ENCODE measurements around the gene HSD11B1L.
A peak's percentile ranks its signal among the peaks of the same experiment; 100 is the strongest.

The HSD11B1L gene

DNA sequence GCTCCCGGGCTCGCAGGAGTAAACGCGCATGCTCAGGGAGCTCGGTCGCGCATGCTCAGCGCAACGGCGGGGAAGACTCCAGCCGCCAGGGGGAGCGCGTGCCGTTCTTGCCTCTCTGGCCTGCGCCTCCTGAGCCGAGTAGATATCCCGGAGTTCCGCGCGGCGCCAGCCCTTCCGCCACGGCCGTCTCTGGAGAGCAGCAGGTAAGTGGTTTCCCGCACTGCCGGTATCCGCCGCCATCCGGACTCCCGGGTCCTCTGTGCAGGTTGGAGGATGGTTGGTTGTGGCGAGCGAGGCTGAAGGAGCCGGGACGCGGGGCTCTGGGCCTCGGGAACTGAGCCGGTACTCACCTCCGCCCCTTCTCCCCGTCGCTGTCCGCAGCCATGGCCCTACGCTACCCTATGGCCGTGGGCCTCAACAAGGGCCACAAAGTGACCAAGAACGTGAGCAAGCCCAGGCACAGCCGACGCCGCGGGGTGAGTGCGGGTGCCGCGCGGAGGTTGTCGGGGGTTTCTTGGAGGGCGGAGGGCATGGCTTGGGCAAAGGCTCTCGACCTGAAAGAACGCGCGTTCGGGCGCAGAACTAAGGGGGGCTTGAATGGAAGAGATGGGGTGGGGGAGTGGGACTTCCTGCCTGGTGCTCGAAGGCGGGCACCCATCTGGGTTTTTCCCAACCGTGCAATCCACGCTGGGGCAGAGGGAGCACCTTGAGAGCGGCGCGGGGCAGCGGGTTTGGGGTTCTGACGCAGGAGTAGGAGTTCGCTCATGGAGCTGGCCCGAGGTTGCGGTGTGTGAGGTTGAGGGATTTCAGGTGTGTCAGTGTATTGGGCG, 9.5 kb downstream of the HSD11B1L start, which contains the start of gene RPL36:
Gene RPL36 (plus strand): TSS at position 171 of the 830 bp plus-strand sequence. CDS start 213 bp downstream, at position 384.
- Mint-ChIP-seq H3K36me3 (ENCODE audit: low read depth) (peaks cover 11% of the 10 kb centered on the region), H3K27me3 (ENCODE audit: low read depth) (peaks cover 8% of the 10 kb centered on the region), H3K9me3 (no peaks in the 10 kb centered on the region), H3K4me1 (peaks cover 16% of the 10 kb centered on the region), H3K4me3 (peak within 1 kb of the TSS; percentile 99), H3K27ac (peak within 1 kb of the TSS; percentile 95 to 98 (median 97))
- TF ChIP-seq, protein P1, sequence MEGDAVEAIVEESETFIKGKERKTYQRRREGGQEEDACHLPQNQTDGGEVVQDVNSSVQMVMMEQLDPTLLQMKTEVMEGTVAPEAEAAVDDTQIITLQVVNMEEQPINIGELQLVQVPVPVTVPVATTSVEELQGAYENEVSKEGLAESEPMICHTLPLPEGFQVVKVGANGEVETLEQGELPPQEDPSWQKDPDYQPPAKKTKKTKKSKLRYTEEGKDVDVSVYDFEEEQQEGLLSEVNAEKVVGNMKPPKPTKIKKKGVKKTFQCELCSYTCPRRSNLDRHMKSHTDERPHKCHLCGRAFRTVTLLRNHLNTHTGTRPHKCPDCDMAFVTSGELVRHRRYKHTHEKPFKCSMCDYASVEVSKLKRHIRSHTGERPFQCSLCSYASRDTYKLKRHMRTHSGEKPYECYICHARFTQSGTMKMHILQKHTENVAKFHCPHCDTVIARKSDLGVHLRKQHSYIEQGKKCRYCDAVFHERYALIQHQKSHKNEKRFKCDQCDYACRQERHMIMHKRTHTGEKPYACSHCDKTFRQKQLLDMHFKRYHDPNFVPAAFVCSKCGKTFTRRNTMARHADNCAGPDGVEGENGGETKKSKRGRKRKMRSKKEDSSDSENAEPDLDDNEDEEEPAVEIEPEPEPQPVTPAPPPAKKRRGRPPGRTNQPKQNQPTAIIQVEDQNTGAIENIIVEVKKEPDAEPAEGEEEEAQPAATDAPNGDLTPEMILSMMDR (IDR thresholded peaks at IDR 0.05; ENCODE audit: unreplicated experiment in 3 of 3), result peak; percentile 97 to 98 (median 97)

DNA sequence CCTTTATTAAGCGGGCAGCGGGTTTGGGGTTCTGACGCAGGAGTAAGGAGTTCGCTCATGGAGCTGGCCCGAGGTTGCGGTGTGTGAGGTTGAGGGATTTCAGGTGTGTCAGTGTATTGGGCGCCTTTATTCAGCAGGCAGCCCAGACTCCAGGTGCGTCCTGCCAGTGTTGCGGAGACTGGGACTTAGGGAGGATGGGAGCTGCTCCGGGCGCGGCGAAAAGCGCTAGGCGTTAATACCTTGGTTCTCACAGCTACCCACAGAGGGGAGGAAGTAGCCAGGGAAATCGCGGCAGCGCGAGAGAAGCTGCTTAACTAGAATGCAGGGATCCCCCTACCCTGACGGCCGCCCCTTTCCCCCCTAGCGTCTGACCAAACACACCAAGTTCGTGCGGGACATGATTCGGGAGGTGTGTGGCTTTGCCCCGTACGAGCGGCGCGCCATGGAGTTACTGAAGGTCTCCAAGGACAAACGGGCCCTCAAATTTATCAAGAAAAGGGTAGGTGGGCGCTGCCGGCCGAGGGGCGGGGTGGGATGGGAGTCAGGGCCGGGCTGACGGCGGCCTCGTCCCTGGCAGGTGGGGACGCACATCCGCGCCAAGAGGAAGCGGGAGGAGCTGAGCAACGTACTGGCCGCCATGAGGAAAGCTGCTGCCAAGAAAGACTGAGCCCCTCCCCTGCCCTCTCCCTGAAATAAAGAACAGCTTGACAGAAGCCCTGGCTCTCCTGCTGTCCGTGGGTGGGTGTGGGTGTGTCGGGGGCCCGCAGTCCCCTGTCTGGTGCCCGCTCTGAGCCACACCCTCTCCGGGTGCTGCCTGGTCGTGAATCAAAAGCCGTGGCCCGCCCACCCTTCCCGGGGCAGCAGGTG, 10.4 kb downstream of the HSD11B1L start:
- Mint-ChIP-seq H3K27me3 (ENCODE audit: low read depth) (peaks cover 8% of the 10 kb centered on the region), H3K4me1 (peaks cover 16% of the 10 kb centered on the region), H3K27ac (peak overlapping the region; percentile 95 to 98 (median 97)), H3K4me3 (peak overlapping the region; percentile 99), H3K36me3 (ENCODE audit: low read depth) (peaks cover 11% of the 10 kb centered on the region), H3K9me3 (no peaks in the 10 kb centered on the region)
- TF ChIP-seq, protein P1 (IDR thresholded peaks at IDR 0.05; ENCODE audit: unreplicated experiment in 3 of 3), result no peak

DNA sequence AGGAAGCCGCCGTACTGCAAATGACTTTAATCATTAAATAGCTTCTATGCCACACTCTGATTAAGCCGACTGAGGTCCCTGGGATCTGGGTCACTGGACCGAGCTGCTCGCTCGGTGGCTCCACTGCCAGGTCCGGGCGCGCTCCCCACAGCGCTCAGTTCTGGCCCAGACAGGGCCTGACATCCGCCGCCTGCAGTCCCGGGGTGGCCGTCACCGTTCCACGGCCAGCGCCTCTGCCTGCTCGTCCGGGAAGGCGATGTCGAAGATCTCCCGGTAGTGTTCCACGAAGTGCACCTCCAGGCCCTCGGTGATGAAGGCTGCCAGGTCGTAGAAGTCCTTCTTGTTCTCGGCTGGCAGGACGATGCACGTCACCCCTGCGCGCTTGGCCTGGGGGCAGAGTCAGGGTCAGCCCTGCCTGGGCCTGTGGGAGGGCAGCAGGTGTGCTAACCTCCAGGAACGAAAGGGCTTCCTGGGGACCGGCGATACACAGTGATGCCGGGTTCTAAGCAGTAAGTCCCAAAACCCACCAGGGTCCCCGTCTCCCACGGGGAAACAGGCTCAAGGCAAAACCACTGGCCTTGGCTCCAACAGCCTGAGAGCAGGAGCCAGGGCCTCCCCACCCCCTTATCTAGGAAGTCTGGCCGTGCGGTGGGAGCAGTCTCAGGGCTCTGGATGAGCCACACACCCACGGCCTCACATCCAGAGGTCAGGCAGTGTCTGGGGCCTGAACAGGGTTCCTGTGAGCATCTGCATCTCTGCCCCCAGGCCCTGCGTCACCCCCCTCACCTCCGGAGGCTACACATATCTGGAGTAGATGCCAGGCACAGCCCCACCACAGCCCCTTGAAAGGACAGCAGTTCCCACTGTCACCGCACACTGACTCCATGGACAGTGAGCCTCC, 11.2 kb downstream of the HSD11B1L start:
- Mint-ChIP-seq H3K4me1 (peaks cover 16% of the 10 kb centered on the region), H3K27me3 (ENCODE audit: low read depth) (peaks cover 8% of the 10 kb centered on the region)

DNA sequence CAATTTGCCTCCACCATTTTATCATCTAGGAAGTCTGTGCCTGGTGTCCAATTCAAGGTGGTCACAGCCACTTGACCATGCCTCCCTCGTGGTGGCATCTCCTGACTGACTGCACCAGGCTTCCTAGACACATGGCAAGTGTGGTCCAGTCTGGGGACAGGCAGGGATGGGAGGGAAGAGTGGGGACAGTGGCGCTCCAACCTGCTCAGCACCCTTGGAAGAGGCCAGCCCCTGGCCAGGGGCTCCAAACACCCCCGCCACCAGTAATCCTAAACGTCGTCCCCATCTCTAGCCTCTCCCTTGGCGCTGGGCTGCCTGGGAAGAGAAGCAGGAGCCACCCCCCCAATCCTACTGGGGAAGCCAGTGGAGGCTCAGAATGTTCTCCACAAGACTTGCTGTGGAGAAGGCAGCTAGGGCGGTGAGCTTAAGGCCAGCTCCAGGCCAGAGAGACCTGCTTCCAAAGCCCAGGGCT, 11.9 kb downstream of the HSD11B1L start:
- H3K27ac Mint-ChIP-seq, result peak overlapping the region in 2 of 3 experiments; percentile 35 to 60
- peaks cover 14% of the 10 kb centered on the region for H3K36me3 Mint-ChIP-seq (ENCODE audit: low read depth)
- TF ChIP-seq, protein P1 (IDR thresholded peaks at IDR 0.05; ENCODE audit: unreplicated experiment in 3 of 3), result no peak
- peaks cover 8% of the 10 kb centered on the region for H3K27me3 Mint-ChIP-seq (ENCODE audit: low read depth)
- no peaks in the 10 kb centered on the region for H3K9me3 Mint-ChIP-seq
- peaks cover 16% of the 10 kb centered on the region for H3K4me1 Mint-ChIP-seq
- peak overlapping the region; percentile 99 for H3K4me3 Mint-ChIP-seq

More for the DNA sequence above, 11.2 kb downstream of the HSD11B1L start:
- H3K9me3 Mint-ChIP-seq, result no peaks in the 10 kb centered on the region
- peak overlapping the region in 2 of 3 experiments; percentile 38 to 60 for H3K27ac Mint-ChIP-seq
- peaks cover 12% of the 10 kb centered on the region for H3K36me3 Mint-ChIP-seq (ENCODE audit: low read depth)
- peak overlapping the region; percentile 99 for H3K4me3 Mint-ChIP-seq
- TF ChIP-seq, protein P1 (IDR thresholded peaks at IDR 0.05; ENCODE audit: unreplicated experiment in 3 of 3), result no peak
